ENCODE measurements around the gene PEX16.
A peak's percentile ranks its signal among the peaks of the same experiment; 100 is the strongest.

GRCh38 chr11:45926536-45927331 lies 9.1 kb upstream of the PEX16 start:
- TF ChIP-seq CTCF (IDR thresholded peaks at IDR 0.05 in 8 of 11, conservative IDR thresholded peaks at IDR 0.05 in 3 of 11): no peak
- peak in 1 of 3 donors; percentile 1 for TF ChIP-seq POLR2AphosphoS5 (IDR thresholded peaks at IDR 0.05)

Measured in spleen (tissue), 7 donors.